WTC11 (cell line): Measurements from ENCODE around the gene B4GAT1. TPM values are rescaled to one million over a fixed set of nuclear protein-coding genes. Genes with fewer than 3 reads are reported as not detected.
A peak's percentile ranks its signal among the peaks of the same experiment; 100 is the strongest.

Experiments used
- ATAC-seq: fragments of 200-7000 bp; cut with Tn5 transposase; 2 replicates; pipeline ENCODE4 v1.10.0; 2021; ENCODE audit warnings: mild to moderate bottlenecking, moderate library complexity
- CTCF ChIA-PET: fragments of 300-600 bp; sonication (Branson Sonifier 250); formaldehyde crosslinking; loops from one replicate; lab custom pipeline; 2021; ENCODE audit warnings: antibody characterized with exemption; lab: Charles Lee
- POLR2A ChIA-PET: fragments of 350-600 bp; sonication (Branson Sonifier 250); formaldehyde crosslinking; loops from one replicate; lab custom pipeline; 2021; ENCODE audit warnings: antibody characterized with exemption; lab: Charles Lee
- DNase-seq: peaks from one replicate; pipeline ENCODE4 v3.0.0; 2021; ENCODE audit warnings: low spot score
- H3K27ac Mint-ChIP-seq: 2 replicates; pipeline ENCODE4 v1.8.0; 2021; ENCODE audit warnings: mixed read lengths
- H3K27me3 Mint-ChIP-seq: 2 replicates; pipeline ENCODE4 v1.8.0; 2021; ENCODE audit warnings: low read depth, mild to moderate bottlenecking, moderate library complexity, mixed read lengths
- H3K36me3 Mint-ChIP-seq: 2 replicates; pipeline ENCODE4 v1.8.0; 2021; ENCODE audit warnings: mixed read lengths
- H3K4me1 Mint-ChIP-seq: 2 replicates; pipeline ENCODE4 v1.8.0; 2022; ENCODE audit warnings: mixed read lengths
- H3K4me3 Mint-ChIP-seq: 2 replicates; pipeline ENCODE4 v1.8.0; 2021; ENCODE audit warnings: mild to moderate bottlenecking, moderate library complexity, mixed read lengths
- H3K9me3 Mint-ChIP-seq: 2 replicates; pipeline ENCODE4 v1.8.0; 2021; ENCODE audit warnings: mixed read lengths
- AFF4 ChIP-seq: sonication (generic); formaldehyde crosslinking; IDR thresholded peaks from 2 replicates; pipeline ENCODE4 v1.8.1; 2023; ENCODE audit warnings: mild to moderate bottlenecking, missing genetic modification reagents, borderline replicate concordance
- AR ChIP-seq: fragments of 250-450 bp; sonication (Bioruptor Pico); IDR thresholded peaks from 2 replicates; pipeline ENCODE4 v1.9.0; 2021; ENCODE audit warnings: mild to moderate bottlenecking
- ERG ChIP-seq: fragments of 250-450 bp; sonication (Bioruptor Pico); IDR thresholded peaks from 2 replicates; pipeline ENCODE4 v1.8.0; 2021; ENCODE audit warnings: mild to moderate bottlenecking
- ESRRA ChIP-seq: sonication (generic); formaldehyde crosslinking; IDR thresholded peaks from 2 replicates; pipeline ENCODE4 v1.8.1; 2022; ENCODE audit warnings: mild to moderate bottlenecking, missing genetic modification reagents, borderline replicate concordance
- HMGXB4 ChIP-seq: sonication (generic); formaldehyde crosslinking; IDR thresholded peaks from 2 replicates; pipeline ENCODE4 v1.8.1; 2023; ENCODE audit warnings: mild to moderate bottlenecking, moderate library complexity, missing genetic modification reagents
- IRF1 ChIP-seq: sonication (generic); formaldehyde crosslinking; IDR thresholded peaks from 2 replicates; pipeline ENCODE4 v1.8.0; 2023; ENCODE audit warnings: missing genetic modification reagents
- PREB ChIP-seq: sonication (generic); formaldehyde crosslinking; IDR thresholded peaks from 2 replicates; pipeline ENCODE4 v1.8.1; 2022; ENCODE audit warnings: mild to moderate bottlenecking, missing genetic modification reagents, moderate library complexity, borderline replicate concordance
- SMAD3 ChIP-seq: sonication (generic); formaldehyde crosslinking; IDR thresholded peaks from 2 replicates; pipeline ENCODE4 v1.8.0; 2022; ENCODE audit warnings: missing genetic modification reagents, mild to moderate bottlenecking, borderline replicate concordance
- SMAD4 ChIP-seq: sonication (generic); formaldehyde crosslinking; IDR thresholded peaks from 2 replicates; pipeline ENCODE4 v1.8.0; 2022; ENCODE audit warnings: mild to moderate bottlenecking, missing genetic modification reagents
- SP1 ChIP-seq: sonication (generic); formaldehyde crosslinking; conservative IDR thresholded peaks from 2 replicates; pipeline ENCODE4 v1.8.1; 2022; ENCODE audit warnings: missing genetic modification reagents
- ZNF423 ChIP-seq: fragments of 250-450 bp; sonication (Bioruptor Pico); IDR thresholded peaks from 2 replicates; pipeline ENCODE4 v2.1.2; 2022; ENCODE audit warnings: mild to moderate bottlenecking, moderate library complexity
- total RNA-seq: library from RNA; stranded (reverse); gene quantifications from 3 replicates; pipeline ENCODE4 v1.2.3, GENCODE V29; 2021

B4GAT1 gene
- total RNA-seq, 1 experiment from 2014 or later, result 34.1 TPM

GRCh38 chr11:66317723-66318599, 29.5 kb downstream of the B4GAT1 start (continued):
- TF ChIP-seq ERG (CRISPR knock-in tag) (no peak), SMAD4 (CRISPR knock-in tag) (no peak), SMAD3 (CRISPR knock-in tag) (no peak), AR (no peak), AFF4 (CRISPR knock-in tag) (no peak), HMGXB4 (CRISPR knock-in tag) (no peak), ESRRA (CRISPR knock-in tag) (no peak), ZNF423 (CRISPR knock-in tag) (no peak)

GRCh38 chr11:66317322-66317722, 30.1 kb downstream of the B4GAT1 start:
- POLR2A ChIA-PET, result interaction anchor here (0.6 to 1.4 kb wide), 9 partner anchors 9 to 343 kb away, joined by 3 to 13 read pairs (median 4); partner anchors contain the start of genes SLC29A2 and YIF1A
- Mint-ChIP-seq H3K36me3 (peaks cover 20% of the 10 kb centered on the region), H3K9me3 (peaks cover 20% of the 10 kb centered on the region), H3K27ac (peak overlapping the region; percentile 96), H3K4me3 (peak overlapping the region; percentile 57), H3K27me3 (peaks cover 22% of the 10 kb centered on the region), H3K4me1 (peaks cover 26% of the 10 kb centered on the region)
- CTCF ChIA-PET, result interaction anchor here (0.6 to 3.4 kb wide), 18 partner anchors 10 to 738 kb away, joined by 3 to 31 read pairs (median 5); partner anchors contain the start of genes B4GAT1, MRPL11, RAB1B and RIN1
- TF ChIP-seq SMAD4 (CRISPR knock-in tag), result no peak
- no peak for TF ChIP-seq SP1 (CRISPR knock-in tag)
- no peak for TF ChIP-seq PREB
- no peak for TF ChIP-seq IRF1 (CRISPR knock-in tag)
- DNase-seq (no peak), ATAC-seq (no peak)
